ENCODE measurements around the gene MARCHF10. TPM values are rescaled to one million over a fixed set of nuclear protein-coding genes. Genes with fewer than 3 reads are reported as not detected.
A peak's percentile ranks its signal among the peaks of the same experiment; 100 is the strongest.

The MARCHF10 gene
- total and polyA plus RNA-seq, 2 of the 4 experiments (the other 2 are of a cell fraction), result 0.18 to 0.74 TPM

- H3K9me3 ChIP-seq (ENCODE audit: control insufficient read depth, insufficient read depth, low read length), result peaks cover 7% of the 10 kb centered on the region
- in situ Hi-C loops (cut with MboI; ENCODE audit: low sequenced_read_pairs), result loop anchor here (5.0 kb wide), 1 partner anchor 260 kb away; the partner anchor contains the start of gene TANC2
- H3K79me1 ChIP-seq (ENCODE audit: low read depth in 1 of 2, low read length in 2 of 2), result peaks cover 11 to 28% of the 10 kb centered on the region in 2 experiments; a peak in 3 of 4 replicates
- no peak overlapping the region for H3K27ac ChIP-seq (ENCODE audit: insufficient read depth, low read length)
- H3K4me3 ChIP-seq (ENCODE audit: insufficient read depth, low read depth, low read length), result no peak overlapping the region
- H2BK15ac ChIP-seq (ENCODE audit: low read depth, low read length), result no peak overlapping the region
- H3K9me1 ChIP-seq (ENCODE audit: insufficient read depth, low read length), result peaks cover 10% of the 10 kb centered on the region; the same call in 1 of the 2 replicates
- no peak overlapping the region for H3K9ac ChIP-seq (ENCODE audit: low read depth, low read length)
- H3K56ac ChIP-seq (ENCODE audit: extremely low read depth, insufficient read depth, low read length), result no peak overlapping the region
- no peak overlapping the region for H4K91ac ChIP-seq (ENCODE audit: insufficient read depth, low read depth, low read length)
- ChIA-PET POLR2A (ENCODE audit: unreplicated experiment) (no interaction called here), CTCF (no interaction called here)
- H4K20me1 ChIP-seq (ENCODE audit: insufficient read depth, low read length), result no peaks in the 10 kb centered on the region
- dilution Hi-C loops (cut with HindIII; ENCODE audit: low sequenced_read_pairs, unreplicated experiment), result no loop called here
- H4K8ac ChIP-seq (ENCODE audit: low read depth in 2 of 2, low read length in 2 of 2), result no peak overlapping the region
- H3K4me2 ChIP-seq (ENCODE audit: low read depth, low read length), result no peak overlapping the region
- H2AFZ ChIP-seq (replicated peaks; ENCODE audit: low read length, poor library complexity), result no peak overlapping the region
- no peak overlapping the region for H3K23ac ChIP-seq (ENCODE audit: low read depth, low read length)
- no TSS peak for BruUV-seq (replicated peaks)
- H4K5ac ChIP-seq (ENCODE audit: low read depth, low read length), result no peak overlapping the region
- H3K18ac ChIP-seq (ENCODE audit: low read depth, low read length), result no peak overlapping the region
- ATAC-seq (ENCODE audit: low read depth), result no peak
- WGBS, 2 experiments (ENCODE audit: extremely low coverage in 2 of 2, insufficient read length in 1 of 2), result no CpG with 5 or more reads among the region's 9 CpGs
- H2BK20ac ChIP-seq (ENCODE audit: low read depth, low read length), result no peak overlapping the region
- no peak overlapping the region for H2BK120ac ChIP-seq (ENCODE audit: low read depth, low read length)
- no peak overlapping the region for H3K4ac ChIP-seq (ENCODE audit: low read depth, low read length)
- TF ChIP-seq USF2 (IDR thresholded peaks at IDR 0.05; ENCODE audit: low read depth, low read length), result no peak
- no peak for TF ChIP-seq FOS (IDR thresholded peaks at IDR 0.05; ENCODE audit: low read depth, low read length)
- no peak for TF ChIP-seq NFE2L2 (IDR thresholded peaks at IDR 0.05; ENCODE audit: low read depth, low read length)
- no peak for TF ChIP-seq SMC3 (IDR thresholded peaks at IDR 0.05; ENCODE audit: low read depth, low read length)
- TF ChIP-seq RCOR1 (IDR thresholded peaks at IDR 0.05; ENCODE audit: insufficient replicate concordance, low read length), result no peak
- no peak for TF ChIP-seq CEBPB (IDR thresholded peaks at IDR 0.05; ENCODE audit: low read depth, low read length)
- H2AK5ac ChIP-seq (ENCODE audit: low read depth, low read length), result peak overlapping the region; percentile 87; the same call in 1 of the 2 replicates
- no peaks in the 10 kb centered on the region for H3K27me3 ChIP-seq (ENCODE audit: control insufficient read depth, insufficient read depth, low read length)
- peaks cover 23% of the 10 kb centered on the region for H3K4me1 ChIP-seq (ENCODE audit: control insufficient read depth, insufficient read depth, low read length)
- H3K14ac ChIP-seq (replicated peaks; ENCODE audit: low read depth, low read length), result no peak overlapping the region
- no peak overlapping the region for H2AK9ac ChIP-seq (replicated peaks; ENCODE audit: low read depth, low read length, poor library complexity)
- H3K36me3 ChIP-seq (ENCODE audit: control insufficient read depth, insufficient read depth, low read length), result no peaks in the 10 kb centered on the region
- DNase-seq, result no peak
- H2BK5ac ChIP-seq (ENCODE audit: low read depth, low read length, poor library complexity, severe bottlenecking), result no peak overlapping the region
- intact Hi-C loops (cut with micrococcal nuclease), result no loop called here
These were observed 100.7 kb downstream of the MARCHF10 start for GRCh38 chr17:62707425-62707739.

All from IMR-90 (cell line).